ENCODE results near the gene NPC1L1.

- TF ChIP-seq CTCF (conservative IDR thresholded peaks at IDR 0.05; ENCODE audit: low read length) (no peak), EZH2phosphoT487 (IDR thresholded peaks at IDR 0.05; ENCODE audit: borderline replicate concordance, low read depth, low read length) (no peak)
Measured at GRCh38 chr7:44511863-44512468, 29.2 kb downstream of the NPC1L1 start.

All from OCI-LY7 (cell line).